Lower lobe of right lung (tissue), 2 donors: ENCODE data around the gene VPS37D. TPM values are rescaled to one million over a fixed set of nuclear protein-coding genes. Genes with fewer than 3 reads are reported as not detected.

Source experiments
- ATAC-seq, 2 donors: fragments of 200-7000 bp; cut with Tn5 transposase; one replicate each; pipeline ENCODE4 v1.9.1; 2020 to 2022; ENCODE audit warnings: mild to moderate bottlenecking in 2 of 2, moderate library complexity in 2 of 2
- DNase-seq: peaks from one replicate; pipeline ENCODE4 v3.0.0-alpha.2; 2020
- H3K27ac ChIP-seq: fragments of 200-600 bp; one replicate; pipeline ENCODE4 v1.8.0; 2022
- H3K27me3 ChIP-seq: fragments of 200-600 bp; one replicate; pipeline ENCODE4 v1.8.0; 2022; ENCODE audit warnings: low read depth
- H3K36me3 ChIP-seq: fragments of 200-600 bp; one replicate; pipeline ENCODE4 v1.8.0; 2022; ENCODE audit warnings: mild to moderate bottlenecking
- H3K4me1 ChIP-seq: fragments of 200-600 bp; one replicate; pipeline ENCODE4 v1.8.0; 2022
- H3K4me3 ChIP-seq: fragments of 200-600 bp; one replicate; pipeline ENCODE4 v1.8.0; 2022; ENCODE audit warnings: mild to moderate bottlenecking
- H3K9me3 ChIP-seq: fragments of 200-600 bp; one replicate; pipeline ENCODE4 v1.8.0; 2022
- CTCF ChIP-seq: fragments of 200-600 bp; IDR thresholded peaks from one replicate; pipeline ENCODE4 v1.8.0; 2022; ENCODE audit warnings: antibody characterized with exemption, mild to moderate bottlenecking
- intact Hi-C: fragments of 100-400 bp; cut with DNase I; formaldehyde crosslinking; loops from one replicate; pipeline ENCODE4 v1.11.0; 2022
- total RNA-seq: library from RNA; stranded (reverse); fragmentation: NEBNext Ultra II Directional; extraction: Animal tissue kit (Norgen Biotek cat#: 25700); gene quantifications from one replicate; pipeline ENCODE4 v1.2.1, GENCODE V29; 2021
- donor health status: DM: no; HTN: yes; CAD: no; lungs with severe emphysema.

The VPS37D gene
- total RNA-seq, 1 donor from 2014 or later = 1.3 TPM

GRCh38 chr7:73622909-73623797, 44.5 kb upstream of the VPS37D start:
- Histone ChIP-seq H3K27ac (no peak overlapping the region), H3K4me1 (peaks cover 22% of the 10 kb centered on the region), H3K27me3 (peaks cover 51% of the 10 kb centered on the region), H3K36me3 (no peaks in the 10 kb centered on the region), H3K9me3 (no peaks in the 10 kb centered on the region), H3K4me3 (peak overlapping the region; percentile 60)
- peak; percentile 28 to 39 for ATAC-seq
- intact Hi-C loops = no loop called here
- DNase-seq = peak; percentile 55
- TF ChIP-seq CTCF = no peak

DNA sequence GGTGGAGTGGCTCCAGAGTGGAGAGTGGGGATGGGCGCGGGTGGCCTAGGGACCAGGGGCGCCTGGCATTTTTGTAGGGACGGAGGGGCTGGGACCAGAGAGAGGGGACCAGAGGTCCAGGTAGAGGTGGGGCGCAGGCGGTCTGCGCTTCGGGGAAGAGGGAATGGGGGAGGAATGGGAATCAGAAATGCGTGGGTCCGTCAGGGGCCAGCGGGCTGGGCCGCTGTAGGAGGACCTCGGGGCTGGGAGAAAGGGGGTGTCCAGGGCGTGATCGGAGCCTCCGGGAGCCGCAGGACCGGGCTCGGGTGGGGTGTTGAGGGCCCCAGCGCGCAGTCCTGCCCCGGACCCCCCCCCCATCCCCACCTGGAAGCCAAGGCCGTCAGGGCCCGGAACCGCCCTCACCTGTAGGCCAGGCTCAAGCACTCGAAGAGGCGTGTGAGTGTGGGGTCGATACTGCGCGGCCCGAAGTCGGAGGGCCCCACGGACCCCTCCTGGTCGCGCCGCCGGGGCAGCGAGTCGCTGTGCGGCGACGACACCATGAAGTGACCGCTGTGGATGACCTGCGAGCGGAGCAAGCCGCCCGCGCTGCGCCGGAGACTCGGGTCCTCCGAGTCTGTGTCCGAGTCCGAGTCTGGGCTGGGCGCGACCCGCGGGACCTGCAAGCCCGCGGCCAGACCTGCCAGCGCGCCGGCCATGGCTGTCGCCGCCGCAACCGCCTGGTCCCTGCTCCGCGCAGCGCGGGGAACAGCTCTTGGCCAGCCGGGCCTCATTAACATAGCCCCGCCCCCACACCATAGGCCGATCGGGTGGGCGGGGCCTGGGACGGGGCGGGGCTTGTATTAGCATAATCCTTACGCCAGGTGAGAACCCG, 43.6 kb upstream of the VPS37D start, which contains the start of gene MLXIPL:
MLXIPL (minus strand) TSS at position 725 of the 871 bp plus-strand sequence; CDS start at position 695, 30 bp downstream.
- ATAC-seq = peak; percentile 97 to 98
- Histone ChIP-seq H3K4me1 (peaks cover 22% of the 10 kb centered on the region), H3K27ac (no peak within 1 kb of the TSS), H3K36me3 (no peaks in the 10 kb centered on the region), H3K27me3 (peaks cover 55% of the 10 kb centered on the region), H3K9me3 (no peaks in the 10 kb centered on the region), H3K4me3 (peak within 1 kb of the TSS; percentile 60)
- TF ChIP-seq CTCF = no peak
- DNase-seq = peak; percentile 93
- intact Hi-C loops = no loop called here

- ATAC-seq = no peak
- no peak overlapping the region for H3K27ac ChIP-seq
- no peak for DNase-seq
- H3K36me3 ChIP-seq = no peaks in the 10 kb centered on the region
- peaks cover 55% of the 10 kb centered on the region for H3K27me3 ChIP-seq
- H3K4me3 ChIP-seq = peak overlapping the region; percentile 60
- H3K9me3 ChIP-seq = no peaks in the 10 kb centered on the region
- TF ChIP-seq CTCF = no peak
- intact Hi-C loops = no loop called here
- H3K4me1 ChIP-seq = peaks cover 22% of the 10 kb centered on the region
These were observed 43.0 kb upstream of the VPS37D start for GRCh38 chr7:73624669-73625001.

- H3K9me3 ChIP-seq = no peaks in the 10 kb centered on the region
- no peak for TF ChIP-seq CTCF
- H3K27me3 ChIP-seq = peaks cover 55% of the 10 kb centered on the region
- H3K4me1 ChIP-seq = peaks cover 22% of the 10 kb centered on the region
- H3K36me3 ChIP-seq = no peaks in the 10 kb centered on the region
- intact Hi-C loops = no loop called here
- DNase-seq (no peak), ATAC-seq (no peak)
- H3K4me3 ChIP-seq = no peak overlapping the region
- no peak overlapping the region for H3K27ac ChIP-seq
These were observed 42.4 kb upstream of the VPS37D start for GRCh38 chr7:73625276-73625675.

GRCh38 chr7:73626814-73627213, 40.8 kb upstream of the VPS37D start:
- Histone ChIP-seq H3K9me3 (no peaks in the 10 kb centered on the region), H3K27ac (no peak overlapping the region), H3K4me3 (no peak overlapping the region), H3K27me3 (peaks cover 51% of the 10 kb centered on the region), H3K36me3 (no peaks in the 10 kb centered on the region), H3K4me1 (peaks cover 22% of the 10 kb centered on the region)
- no peak for TF ChIP-seq CTCF
- DNase-seq (no peak), ATAC-seq (no peak)
- intact Hi-C loops = no loop called here
